Stomach (tissue), 9 donors: ENCODE results near the gene ALDOA. TPM values are rescaled to one million over a fixed set of nuclear protein-coding genes. Genes with fewer than 3 reads are reported as not detected.

ENCODE experiments used
- DNase-seq, 2 donors: peaks; one replicate each; pipeline versions ENCODE4 v3.0.0 to v3.0.0-alpha.2; 2013 to 2019
- H3K27ac ChIP-seq, 5 donors: fragments of 200-600 bp in 4 of 5; sonication (generic) in 4 of 5; one replicate each; pipeline ENCODE4 v1.5.1; 2013 to 2019; ENCODE audit warnings: mild to moderate bottlenecking in 1 of 5, moderate library complexity in 1 of 5
- H3K27me3 ChIP-seq, 3 donors: fragments of 200-600 bp; sonication (generic); one replicate each; pipeline ENCODE4 v1.5.1; 2017 to 2019; ENCODE audit warnings: mixed run types in 1 of 3
- H3K36me3 ChIP-seq, 4 donors: fragments of 200-600 bp; sonication (generic); 1 replicate in 3 of 4; 2 replicates in 1 of 4; pipeline ENCODE4 v1.5.1; 2016 to 2019
- H3K4me1 ChIP-seq, 4 donors: fragments of 200-600 bp; sonication (generic); one replicate each; pipeline ENCODE4 v1.5.1; 2016 to 2019
- H3K4me3 ChIP-seq, 4 donors: fragments of 200-600 bp; sonication (generic) in 3 of 4; one replicate each; pipeline ENCODE4 v1.5.1; 2016 to 2019; ENCODE audit warnings: mild to moderate bottlenecking in 1 of 4
- H3K9me3 ChIP-seq, 4 donors: fragments of 200-600 bp; sonication (generic); one replicate each; pipeline ENCODE4 v1.5.1; 2016 to 2019
- EP300 ChIP-seq: sonication (generic); formaldehyde crosslinking; IDR thresholded peaks from one replicate; pipeline ENCODE4 v1.6.1; 2017; ENCODE audit warnings: antibody characterized with exemption
- POLR2A ChIP-seq, 4 donors: fragments of 450-650 bp; IDR thresholded peaks; one replicate each; pipeline ENCODE4 v1.6.1; 2016; ENCODE audit warnings: antibody characterized with exemption in 4 of 4, control low read depth in 2 of 4, mild to moderate bottlenecking in 1 of 4, moderate library complexity in 1 of 4
- POLR2AphosphoS5 ChIP-seq, 3 donors: sonication (generic); formaldehyde crosslinking; IDR thresholded peaks; one replicate each; pipeline ENCODE4 v1.6.1; 2016; ENCODE audit warnings: antibody characterized with exemption in 3 of 3
- WGBS, 5 donors: extraction: QIAGEN DNeasy Blood & Tissue Kit in 3 of 5; methylation state at CpG; one replicate each; pipeline versions ENCODE4 v1.1.5 to v1.1.7; 2013 to 2018; 5-methylcytosine and 5-hydroxymethylcytosine counted together
- intact Hi-C: fragments of 100-400 bp; cut with DNase I; formaldehyde crosslinking; loops from one replicate; pipeline ENCODE4 v1.15.1; 2023; ENCODE audit warnings: low total_unique reads
- polyA plus RNA-seq, 3 donors: library from polyadenylated mRNA; stranded (reverse); fragments of 200-250 nt; gene quantifications; one replicate each; pipeline ENCODE4 v1.2.3, GENCODE V29; 2013
- total RNA-seq, 5 donors: library from RNA; depleted of rRNA; stranded (reverse); fragments of >200 nt; gene quantifications; one replicate each; pipeline versions ENCODE4 v1.1.0 to v1.2.3, GENCODE V29; 2014 to 2016
- TF ChIP-seq, protein P1 (sequence below), 7 experiments: fragments of 450-650 bp in 4 of 7; fragments of 200-600 bp in 3 of 7; sonication (generic) in 3 of 7; IDR thresholded peaks; one replicate each; pipeline ENCODE4 v1.5.1; 2016 to 2019; ENCODE audit warnings: antibody characterized with exemption in 7 of 7, control low read depth in 2 of 7, mild to moderate bottlenecking in 1 of 7
- donor health status: healthy with polysubstance abuse.
- donor health status: Bipolar disorder and iron deficiency.
- donor health status: healthy.

ALDOA gene
- total and polyA plus RNA-seq, 8 donors = 180 to 2,515 (median 807) TPM

DNA sequence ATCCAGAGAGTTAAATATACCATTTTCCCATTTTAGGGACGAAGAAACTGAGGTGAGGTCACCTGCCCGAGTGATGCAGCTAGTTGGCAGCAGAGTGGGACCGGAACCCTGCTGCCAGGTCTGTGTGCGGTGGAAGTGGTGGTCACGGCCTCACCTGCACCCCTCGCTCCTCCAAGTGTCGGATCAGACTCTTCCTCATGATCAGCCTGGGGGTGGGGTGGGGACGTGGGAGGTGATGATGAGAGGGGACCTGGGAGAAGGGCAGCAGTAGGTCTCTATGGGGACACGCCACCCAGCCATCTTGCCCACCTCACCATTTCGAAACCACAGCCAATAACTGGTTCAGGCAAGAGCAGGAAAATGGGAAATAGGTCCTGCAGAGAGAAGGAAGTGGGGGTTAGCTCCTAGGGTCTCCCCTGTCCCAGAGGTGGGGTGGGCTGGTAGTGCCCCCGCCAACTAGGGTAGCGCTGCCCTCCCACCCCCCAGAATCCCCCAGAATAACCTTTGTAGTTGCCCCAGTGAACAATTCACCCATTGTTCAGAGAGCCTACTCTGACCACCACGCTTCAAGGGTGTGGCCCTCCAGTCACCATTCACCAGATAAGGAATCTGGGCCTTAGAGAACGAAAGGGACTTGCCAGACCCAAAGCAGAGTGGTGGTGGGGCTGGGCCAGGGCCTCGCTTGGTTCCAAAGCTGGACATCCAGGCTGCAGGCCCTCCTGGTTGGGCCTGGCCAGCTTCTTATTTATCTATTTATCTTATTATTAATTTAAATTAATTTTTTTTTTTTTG, 42.7 kb downstream of the ALDOA start:
- intact Hi-C loops = no loop called here
- H3K27ac ChIP-seq = peak overlapping the region in 2 of 5 donors; percentile 8 to 62
- H3K4me1 ChIP-seq = peaks cover 4 to 35% (median 14%) of the 10 kb centered on the region in 4 donors
- H3K9me3 ChIP-seq = no peaks in the 10 kb centered on the region
- no peaks in the 10 kb centered on the region for H3K27me3 ChIP-seq
- TF ChIP-seq POLR2AphosphoS5 (IDR thresholded peaks at IDR 0.05) = no peak
- no peak for TF ChIP-seq EP300
- no peak for TF ChIP-seq POLR2A (IDR thresholded peaks at IDR 0.05)
- TF ChIP-seq, protein P1, sequence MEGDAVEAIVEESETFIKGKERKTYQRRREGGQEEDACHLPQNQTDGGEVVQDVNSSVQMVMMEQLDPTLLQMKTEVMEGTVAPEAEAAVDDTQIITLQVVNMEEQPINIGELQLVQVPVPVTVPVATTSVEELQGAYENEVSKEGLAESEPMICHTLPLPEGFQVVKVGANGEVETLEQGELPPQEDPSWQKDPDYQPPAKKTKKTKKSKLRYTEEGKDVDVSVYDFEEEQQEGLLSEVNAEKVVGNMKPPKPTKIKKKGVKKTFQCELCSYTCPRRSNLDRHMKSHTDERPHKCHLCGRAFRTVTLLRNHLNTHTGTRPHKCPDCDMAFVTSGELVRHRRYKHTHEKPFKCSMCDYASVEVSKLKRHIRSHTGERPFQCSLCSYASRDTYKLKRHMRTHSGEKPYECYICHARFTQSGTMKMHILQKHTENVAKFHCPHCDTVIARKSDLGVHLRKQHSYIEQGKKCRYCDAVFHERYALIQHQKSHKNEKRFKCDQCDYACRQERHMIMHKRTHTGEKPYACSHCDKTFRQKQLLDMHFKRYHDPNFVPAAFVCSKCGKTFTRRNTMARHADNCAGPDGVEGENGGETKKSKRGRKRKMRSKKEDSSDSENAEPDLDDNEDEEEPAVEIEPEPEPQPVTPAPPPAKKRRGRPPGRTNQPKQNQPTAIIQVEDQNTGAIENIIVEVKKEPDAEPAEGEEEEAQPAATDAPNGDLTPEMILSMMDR (IDR thresholded peaks at IDR 0.05) = no peak
- H3K4me3 ChIP-seq = no peak overlapping the region
- WGBS, 5 donors = 71 to 92% (median 74%) methylated on average over 14 to 15 of the region's 15 CpGs
- DNase-seq = peak in 1 of 2 donors; percentile 67
- H3K36me3 ChIP-seq = peaks cover 37 to 95% (median 86%) of the 10 kb centered on the region in 4 donors

DNA sequence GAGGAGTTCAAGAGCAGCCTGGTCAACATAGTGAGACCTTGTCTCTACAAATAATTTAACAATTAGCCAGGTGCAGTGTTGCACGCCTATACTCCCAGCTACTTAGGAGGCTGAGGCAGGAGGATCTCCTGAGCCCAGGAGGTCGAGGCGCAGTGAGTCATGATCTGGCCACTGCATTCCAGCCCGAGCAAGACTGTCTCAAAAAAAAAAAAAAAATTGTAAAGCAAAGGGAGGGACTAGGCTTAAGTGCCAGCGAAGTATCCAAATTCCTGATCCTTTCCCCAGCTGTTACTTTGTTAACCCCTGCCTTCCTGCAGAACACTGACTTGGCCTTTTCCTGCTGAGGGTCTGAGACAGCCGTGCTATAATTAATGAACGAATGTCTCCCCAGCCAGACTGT, 45.1 kb downstream of the ALDOA start:
- no peaks in the 10 kb centered on the region for H3K9me3 ChIP-seq
- TF ChIP-seq EP300 (no peak), POLR2A (IDR thresholded peaks at IDR 0.05) (no peak), POLR2AphosphoS5 (IDR thresholded peaks at IDR 0.05) (no peak)
- TF ChIP-seq, protein P1 (IDR thresholded peaks at IDR 0.05) = no peak
- DNase-seq = peak in 1 of 2 donors; percentile 53
- WGBS, 5 donors = 53 to 67% (median 60%) methylated on average over 7 of the region's 7 CpGs
- H3K4me3 ChIP-seq = no peak overlapping the region
- H3K27me3 ChIP-seq = no peaks in the 10 kb centered on the region
- intact Hi-C loops = no loop called here
- no peak overlapping the region for H3K27ac ChIP-seq
- H3K36me3 ChIP-seq = peaks cover 33 to 99% (median 87%) of the 10 kb centered on the region in 4 donors
- peaks cover 16 to 46% (median 33%) of the 10 kb centered on the region in 4 donors for H3K4me1 ChIP-seq

DNA sequence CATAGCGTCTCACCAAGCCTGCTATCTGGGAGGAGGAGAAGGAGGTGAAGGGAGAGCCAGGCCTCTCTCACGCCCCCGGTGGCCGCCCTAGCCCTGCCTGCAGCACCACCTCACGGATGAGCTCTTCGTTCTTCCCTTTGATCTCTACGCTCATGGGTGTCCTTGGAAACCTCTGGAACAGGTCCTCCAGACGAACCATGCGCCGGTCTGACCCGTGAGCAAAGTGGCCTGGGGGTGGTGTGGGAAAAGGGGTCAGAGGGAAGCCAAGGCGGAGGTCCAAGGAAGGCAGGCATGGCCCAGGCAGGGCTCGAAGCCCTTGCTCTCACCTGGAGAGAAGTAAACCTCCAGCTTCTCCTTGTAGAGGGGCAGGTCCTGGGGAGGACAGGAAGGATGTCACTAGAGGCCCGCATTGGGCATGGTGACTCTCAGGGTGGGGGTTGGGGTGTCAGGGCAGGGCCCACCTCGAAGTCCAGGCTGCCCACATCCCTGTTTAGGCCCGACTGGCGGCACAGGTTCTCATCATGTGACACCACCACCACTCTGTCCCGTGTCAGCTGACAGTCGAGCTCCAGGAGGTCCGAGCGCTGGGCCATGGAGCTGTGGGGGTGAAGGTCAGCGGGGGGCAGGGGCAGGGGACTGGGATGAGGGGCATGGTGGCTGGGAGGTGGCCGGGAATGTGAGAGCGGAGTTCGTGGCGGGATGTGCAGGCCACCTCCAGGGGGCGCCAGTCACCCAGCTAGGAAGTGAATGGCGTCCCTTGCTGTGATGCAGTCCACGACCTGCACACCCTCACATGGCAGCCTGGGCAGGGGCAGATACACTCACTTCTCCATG, 46.9 kb downstream of the ALDOA start:
- intact Hi-C loops = no loop called here
- Histone ChIP-seq H3K36me3 (peaks cover 51 to 99% (median 90%) of the 10 kb centered on the region in 4 donors), H3K27ac (peak overlapping the region in 2 of 5 donors; percentile 62 to 66), H3K9me3 (no peaks in the 10 kb centered on the region), H3K4me1 (peaks cover 16 to 64% (median 36%) of the 10 kb centered on the region in 4 donors), H3K4me3 (no peak overlapping the region), H3K27me3 (no peaks in the 10 kb centered on the region)
- peak; percentile 66 to 76 for DNase-seq
- peak in 1 of 3 donors; percentile 46 for TF ChIP-seq POLR2AphosphoS5 (IDR thresholded peaks at IDR 0.05)
- TF ChIP-seq, protein P1 (IDR thresholded peaks at IDR 0.05) = peak in 5 of 7 experiments; percentile 31 to 64 (median 45)
- no peak for TF ChIP-seq EP300
- WGBS, 5 donors = 79 to 86% (median 84%) methylated on average over 29 of the region's 29 CpGs

DNA sequence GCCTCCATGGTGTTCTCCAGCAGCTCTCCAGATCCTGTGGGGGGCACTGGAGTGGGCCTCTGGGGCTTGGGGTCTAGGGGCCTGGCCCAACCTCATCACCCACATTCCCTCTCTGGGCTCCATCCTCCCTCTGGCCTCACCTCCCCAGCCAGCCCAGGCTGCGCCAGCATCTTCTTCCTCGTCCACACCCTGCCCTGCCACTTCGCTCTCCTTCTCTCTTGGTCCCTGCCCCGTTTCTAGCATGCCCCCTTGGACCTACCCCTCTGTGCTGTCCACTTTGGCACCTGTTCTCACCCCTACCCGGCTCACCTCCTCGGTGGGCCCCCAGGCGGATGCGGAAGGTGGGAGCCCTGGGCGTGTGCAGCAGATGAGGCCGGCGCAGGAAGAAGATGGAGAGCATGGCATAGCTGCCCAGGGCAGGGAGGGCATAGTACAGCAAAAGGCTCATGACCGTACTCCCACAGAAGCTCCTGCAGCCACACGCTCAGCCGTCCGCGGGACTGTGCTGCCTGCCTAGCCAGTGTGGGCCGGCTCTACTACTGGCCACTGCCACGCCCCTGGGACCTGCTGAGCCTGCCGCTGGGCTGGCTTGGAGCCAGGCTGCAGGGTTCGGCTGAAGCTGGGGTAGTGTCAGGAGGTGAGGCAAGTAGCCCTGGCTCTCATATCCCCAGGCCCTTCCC, 47.6 kb downstream of the ALDOA start, which contains the start of gene GDPD3:
GDPD3 (minus strand) TSS at position 507 of the 680 bp plus-strand sequence; CDS start at position 448, 59 bp downstream.
- Histone ChIP-seq H3K36me3 (peaks cover 55 to 99% (median 90%) of the 10 kb centered on the region in 4 donors), H3K9me3 (no peaks in the 10 kb centered on the region), H3K4me3 (no peak within 1 kb of the TSS), H3K27ac (peak within 1 kb of the TSS; percentile 55 to 67 (median 64)), H3K4me1 (peaks cover 16 to 67% (median 36%) of the 10 kb centered on the region in 4 donors), H3K27me3 (no peaks in the 10 kb centered on the region)
- TF ChIP-seq, protein P1 (IDR thresholded peaks at IDR 0.05) = no peak
- TF ChIP-seq POLR2AphosphoS5 (IDR thresholded peaks at IDR 0.05) (peak in 1 of 3 donors; percentile 41), EP300 (no peak)
- 46 to 73% (median 54%) methylated on average over 14 to 20 of the region's 20 CpGs for WGBS, 5 donors
- peak; percentile 76 to 85 for DNase-seq
- intact Hi-C loops = no loop called here
